OCI-LY7 (cell line): Measurements from ENCODE around the gene CBX2. TPM values are rescaled to one million over a fixed set of nuclear protein-coding genes. Genes with fewer than 3 reads are reported as not detected.

Experiments
- BruUV-seq: library from RNA; stranded (reverse); fragments of 400-500 nt; replicated peaks from 2 replicates; lab custom pipeline; 2021; lab: Mats Ljungman, UMichigan
- CTCF ChIA-PET: fragments of 300-600 bp; sonication (Branson Sonifier 250); formaldehyde crosslinking; loops from one replicate; lab custom pipeline; 2022; ENCODE audit warnings: antibody characterized with exemption; ENCODE audit not compliant: unreplicated experiment; lab: Charles Lee
- POLR2A ChIA-PET: fragments of 300-600 bp; sonication (Branson Sonifier 250); formaldehyde crosslinking; loops from one replicate; lab custom pipeline; 2022; ENCODE audit warnings: antibody characterized with exemption; lab: Charles Lee
- DNase-seq: peaks from one replicate; pipeline ENCODE4 v3.0.0-alpha.2; 2015; ENCODE audit warnings: low spot score
- H2AFZ ChIP-seq: fragments of 200-600 bp; sonication (generic), shearing (Covaris generic); 2 replicates; pipeline ENCODE4 v1.6.1; 2014; ENCODE audit warnings: mild to moderate bottlenecking, antibody characterized with exemption, low read length, moderate library complexity
- H3K27ac ChIP-seq: fragments of 200-600 bp; sonication (generic); 2 replicates; pipeline ENCODE4 v1.5.1; 2014; ENCODE audit warnings: mixed run types, low read depth, mild to moderate bottlenecking, moderate library complexity, low read length, inconsistent platforms; ENCODE audit not compliant: poor library complexity, severe bottlenecking
- H3K36me3 ChIP-seq: fragments of 200-600 bp; sonication (generic); 2 replicates; pipeline ENCODE4 v1.6.1; 2014; ENCODE audit warnings: mild to moderate bottlenecking, antibody characterized with exemption, low read length, moderate library complexity, mixed read lengths; ENCODE audit not compliant: insufficient read depth
- H3K4me1 ChIP-seq: fragments of 200-600 bp; sonication (generic); 2 replicates; pipeline ENCODE4 v1.5.1; 2014; ENCODE audit warnings: mild to moderate bottlenecking, low read length; ENCODE audit not compliant: insufficient read depth, poor library complexity, severe bottlenecking
- H3K4me2 ChIP-seq: fragments of 200-600 bp; sonication (generic); 2 replicates; pipeline ENCODE4 v1.6.1; 2014; ENCODE audit warnings: mild to moderate bottlenecking, low read length
- H3K4me3 ChIP-seq: fragments of 200-600 bp; sonication (generic); 2 replicates; pipeline ENCODE4 v1.5.1; 2014; ENCODE audit warnings: mild to moderate bottlenecking, low read depth, low read length; ENCODE audit not compliant: poor library complexity, severe bottlenecking
- H3K79me2 ChIP-seq: fragments of 200-600 bp; sonication (generic); 2 replicates; pipeline ENCODE4 v1.6.1; 2016; ENCODE audit warnings: low read depth, mild to moderate bottlenecking, low read length, moderate library complexity, mixed read lengths; ENCODE audit not compliant: insufficient read depth
- H3K9me2 ChIP-seq: fragments of 200-600 bp; sonication (generic); 2 replicates; pipeline ENCODE4 v1.6.1; 2016; ENCODE audit warnings: mild to moderate bottlenecking, low read length, mixed read lengths; ENCODE audit not compliant: insufficient read depth
- H3K9me3 ChIP-seq: fragments of 200-600 bp; sonication (generic); 2 replicates; pipeline ENCODE4 v1.6.1; 2014; ENCODE audit warnings: mild to moderate bottlenecking, mixed run types, low read length, mixed read lengths
- H4K20me1 ChIP-seq: fragments of 200-600 bp; sonication (generic); 2 replicates; pipeline ENCODE4 v1.6.1; 2014; ENCODE audit warnings: mild to moderate bottlenecking, antibody characterized with exemption, low read length, moderate library complexity, mixed read lengths; ENCODE audit not compliant: insufficient read depth
- CTCF ChIP-seq: fragments of 200-600 bp; sonication (generic); conservative IDR thresholded peaks from 2 replicates; pipeline ENCODE4 v1.5.1; 2014; ENCODE audit warnings: mild to moderate bottlenecking, antibody characterized with exemption, low read length, moderate library complexity, mixed read lengths
- EZH2phosphoT487 ChIP-seq: fragments of 200-600 bp; sonication (generic); IDR thresholded peaks from 2 replicates; pipeline ENCODE4 v1.6.1; 2018; ENCODE audit warnings: low read depth, borderline replicate concordance, mild to moderate bottlenecking, mixed run types, antibody characterized with exemption, low read length, moderate library complexity, mixed read lengths
- intact Hi-C: fragments of 100-400 bp; cut with micrococcal nuclease; formaldehyde crosslinking; loops from one replicate; pipeline ENCODE4 v1.10.0; 2022; ENCODE audit not compliant: unreplicated experiment
- total RNA-seq, 2 experiments: library from RNA; depleted of rRNA in 1 of 2; stranded (reverse); fragments of >200 nt in 1 of 2; shearing (Covaris generic) in 1 of 2; gene quantifications; 2 replicates each; pipeline ENCODE4 v1.2.3, GENCODE V29; 2014 to 2022

CBX2 gene
- total RNA-seq, 2 experiments from 2014 or later, result 27.9 to 29.9 TPM

DNA sequence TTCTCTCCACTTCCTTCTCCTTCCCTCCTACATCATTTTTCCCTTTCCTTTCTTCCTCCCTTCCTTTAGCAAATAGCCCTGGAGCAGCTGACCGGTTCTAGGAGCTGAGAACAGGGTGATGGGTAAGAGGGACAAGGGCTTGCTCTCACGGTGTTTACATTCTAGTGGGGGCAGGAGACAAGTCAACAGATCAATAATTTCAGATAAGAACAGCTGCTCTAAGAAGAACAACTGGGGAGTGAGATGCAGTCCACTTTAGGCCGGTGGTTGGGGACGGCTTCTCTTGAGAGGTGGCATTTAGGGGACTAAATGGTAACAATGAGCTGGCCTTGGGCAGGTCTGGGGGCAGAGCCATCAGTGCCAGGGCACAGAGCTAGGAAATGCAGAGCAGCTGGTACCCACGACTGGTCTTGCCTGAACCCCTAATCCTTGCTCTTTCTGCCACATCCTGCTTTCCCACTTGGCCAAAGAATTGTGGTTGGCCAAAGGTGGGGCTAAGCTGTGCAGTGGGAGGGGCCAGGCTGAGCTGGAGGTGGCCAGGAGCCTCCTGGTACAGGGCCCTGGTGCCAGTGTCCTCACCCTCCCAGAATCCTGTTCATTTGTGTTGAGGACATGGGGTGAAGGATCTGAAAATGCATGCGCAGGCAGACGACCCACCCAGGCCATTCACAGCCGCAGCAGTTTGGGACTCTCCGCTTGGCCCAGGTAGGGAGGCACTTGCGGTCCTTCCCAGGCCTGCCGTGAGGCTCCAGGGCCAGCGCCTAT is 43.6 kb downstream of the CBX2 start:
- Histone ChIP-seq H3K36me3 (no peaks in the 10 kb centered on the region), H3K9me2 (no peaks in the 10 kb centered on the region), H3K9me3 (no peaks in the 10 kb centered on the region), H3K4me1 (peaks cover 21% of the 10 kb centered on the region), H3K4me3 (no peak overlapping the region), H3K79me2 (no peaks in the 10 kb centered on the region), H3K4me2 (no peak overlapping the region), H2AFZ (no peak overlapping the region), H3K27ac (no peak overlapping the region), H4K20me1 (no peaks in the 10 kb centered on the region)
- no TSS peak for BruUV-seq
- DNase-seq, result no peak
- TF ChIP-seq CTCF, result no peak
- TF ChIP-seq EZH2phosphoT487, result no peak
- ChIA-PET CTCF (interaction anchor here (1.5 kb wide), 1 partner anchor 16 kb away, joined by 4 read pairs; no protein-coding TSS in a partner anchor), POLR2A (interaction anchor here (0.6 kb wide), 1 partner anchor 14 kb away, joined by 3 read pairs; no protein-coding TSS in a partner anchor)
- intact Hi-C loops, result no loop called here

- no peaks in the 10 kb centered on the region for H4K20me1 ChIP-seq
- no peak overlapping the region for H2AFZ ChIP-seq
- POLR2A ChIA-PET, result interaction anchor here (0.7 kb wide), 1 partner anchor 8 kb away, joined by 4 read pairs; no protein-coding TSS in a partner anchor
- H3K4me2 ChIP-seq, result no peak overlapping the region
- no peaks in the 10 kb centered on the region for H3K9me3 ChIP-seq
- no peak overlapping the region for H3K27ac ChIP-seq
- CTCF ChIA-PET, result no interaction called here
- H3K36me3 ChIP-seq, result no peaks in the 10 kb centered on the region
- no TSS peak for BruUV-seq
- no peaks in the 10 kb centered on the region for H3K9me2 ChIP-seq
- no peak overlapping the region for H3K4me3 ChIP-seq
- TF ChIP-seq EZH2phosphoT487 (no peak), CTCF (no peak)
- H3K79me2 ChIP-seq, result no peaks in the 10 kb centered on the region
- intact Hi-C loops, result no loop called here
- no peak for DNase-seq
- peaks cover 21% of the 10 kb centered on the region for H3K4me1 ChIP-seq
These were observed 44.7 kb downstream of the CBX2 start for GRCh38 chr17:79822583-79823124.

- no peaks in the 10 kb centered on the region for H4K20me1 ChIP-seq
- DNase-seq, result no peak
- no peaks in the 10 kb centered on the region for H3K9me3 ChIP-seq
- peaks cover 13% of the 10 kb centered on the region for H3K4me1 ChIP-seq
- POLR2A ChIA-PET, result no interaction called here
- intact Hi-C loops, result no loop called here
- TF ChIP-seq CTCF (no peak), EZH2phosphoT487 (no peak)
- CTCF ChIA-PET, result interaction anchor here (0.7 kb wide), 1 partner anchor 13 kb away, joined by 3 read pairs; no protein-coding TSS in a partner anchor
- no peak overlapping the region for H3K4me2 ChIP-seq
- no peaks in the 10 kb centered on the region for H3K9me2 ChIP-seq
- no peak overlapping the region for H3K4me3 ChIP-seq
- H3K79me2 ChIP-seq, result no peaks in the 10 kb centered on the region
- H2AFZ ChIP-seq, result no peak overlapping the region
- BruUV-seq, result no TSS peak
- no peaks in the 10 kb centered on the region for H3K36me3 ChIP-seq
- H3K27ac ChIP-seq, result no peak overlapping the region
These were observed 46.3 kb downstream of the CBX2 start for GRCh38 chr17:79824234-79824633.
